ENCODE measurements around the gene MR1. TPM values are rescaled to one million over a fixed set of nuclear protein-coding genes. Genes with fewer than 3 reads are reported as not detected.

The MR1 gene
- total and polyA plus RNA-seq, 2 of the 13 experiments (the other 11 are each of a cell fraction or from before 2014, with no cell fraction given) = 7.7 to 10.4 TPM

- Histone ChIP-seq H3K4me2 (ENCODE audit: low read depth, low read length) (no peak overlapping the region), H3K4me3 (replicated peaks in 1 of 3; ENCODE audit: insufficient read depth in 1 of 3, low read depth in 2 of 3, low read length in 3 of 3) (no peak overlapping the region), H2AFZ (ENCODE audit: low read length) (no peak overlapping the region), H4K20me1 (ENCODE audit: insufficient read depth, low read length) (no peaks in the 10 kb centered on the region; the same call in 1 of the 2 replicates), H3K79me2 (ENCODE audit: insufficient read depth, low read length) (peaks cover 14% of the 10 kb centered on the region), H3K36me3 (replicated peaks in 1 of 2; ENCODE audit: control insufficient read depth in 1 of 2, insufficient read depth in 2 of 2, low read length in 2 of 2) (no peaks in the 10 kb centered on the region), H3K9me3 (ENCODE audit: low read length) (no peaks in the 10 kb centered on the region), H3K4me1 (ENCODE audit: insufficient read depth, low read length) (peaks cover 77% of the 10 kb centered on the region), H3K27me3 (ENCODE audit: control insufficient read depth in 1 of 2, insufficient read depth in 2 of 2, low read length in 2 of 2) (no peaks in the 10 kb centered on the region; a peak in 1 of 5 replicates), H3K9ac (ENCODE audit: insufficient read depth, low read depth, low read length) (no peak overlapping the region), H3K27ac (ENCODE audit: extremely low read length, insufficient read depth, low read length) (no peak overlapping the region)
- in situ Hi-C loops (cut with HindIII; ENCODE audit: extremely low pct_ligation_motif_present, low pct_unique_long_range_greater_than_20kb) (no loop called here), intact Hi-C loops (cut with micrococcal nuclease; ENCODE audit: unreplicated experiment) (no loop called here)
- FAIRE-seq (no peak), ATAC-seq (no peak), DNase-seq (ENCODE audit: low spot score) (no peak)
- POLR2A ChIA-PET = interaction anchor here (0.6 to 1.4 kb wide), 2 partner anchors 9 kb away, joined by 3 to 4 read pairs; no protein-coding TSS in a partner anchor
- CTCF ChIA-PET (ENCODE audit: low intra/inter-chr PET ratio, low total read pairs) = no interaction called here
- no TSS peak for BruUV-seq (replicated peaks)
- 73% methylated on average over 5 of the region's 5 CpGs for WGBS (ENCODE audit: low lambda C conversion rate)
- TF ChIP-seq SNAPC4 (CRISPR knock-in tag; IDR thresholded peaks at IDR 0.05) (no peak), NFE2 (CRISPR knock-in tag; IDR thresholded peaks at IDR 0.05) (no peak), ZNF713 (CRISPR knock-in tag; IDR thresholded peaks at IDR 0.05) (no peak), EHMT2 (IDR thresholded peaks at IDR 0.05; ENCODE audit: borderline replicate concordance, low read depth, low read length) (no peak), HDAC2 (CRISPR knock-in tag; IDR thresholded peaks at IDR 0.05) (no peak), ZNF34 (CRISPR knock-in tag; IDR thresholded peaks at IDR 0.05; ENCODE audit: borderline replicate concordance) (no peak), MLXIP (CRISPR knock-in tag; IDR thresholded peaks at IDR 0.05; ENCODE audit: borderline replicate concordance) (no peak), ZNF17 (CRISPR knock-in tag; IDR thresholded peaks at IDR 0.05) (no peak), BCL6 (CRISPR knock-in tag; IDR thresholded peaks at IDR 0.05) (no peak), TFAP4 (IDR thresholded peaks at IDR 0.05; ENCODE audit: borderline replicate concordance, low read depth) (no peak), USF2 (IDR thresholded peaks at IDR 0.05; ENCODE audit: low read depth, low read length) (no peak), USF2 (CRISPR knock-in tag; IDR thresholded peaks at IDR 0.05; ENCODE audit: borderline replicate concordance) (no peak), CREBL2 (CRISPR knock-in tag; IDR thresholded peaks at IDR 0.05; ENCODE audit: borderline replicate concordance) (no peak)
Measured at GRCh38 chr1:181095763-181096184, 62.0 kb downstream of the MR1 start.
